ENCODE measurements around the gene SORBS1. TPM values are rescaled to one million over a fixed set of nuclear protein-coding genes. Genes with fewer than 3 reads are reported as not detected.

SORBS1 gene
- total RNA-seq, 1 experiment from 2014 or later = 39.9 TPM

- TF ChIP-seq, protein P1, sequence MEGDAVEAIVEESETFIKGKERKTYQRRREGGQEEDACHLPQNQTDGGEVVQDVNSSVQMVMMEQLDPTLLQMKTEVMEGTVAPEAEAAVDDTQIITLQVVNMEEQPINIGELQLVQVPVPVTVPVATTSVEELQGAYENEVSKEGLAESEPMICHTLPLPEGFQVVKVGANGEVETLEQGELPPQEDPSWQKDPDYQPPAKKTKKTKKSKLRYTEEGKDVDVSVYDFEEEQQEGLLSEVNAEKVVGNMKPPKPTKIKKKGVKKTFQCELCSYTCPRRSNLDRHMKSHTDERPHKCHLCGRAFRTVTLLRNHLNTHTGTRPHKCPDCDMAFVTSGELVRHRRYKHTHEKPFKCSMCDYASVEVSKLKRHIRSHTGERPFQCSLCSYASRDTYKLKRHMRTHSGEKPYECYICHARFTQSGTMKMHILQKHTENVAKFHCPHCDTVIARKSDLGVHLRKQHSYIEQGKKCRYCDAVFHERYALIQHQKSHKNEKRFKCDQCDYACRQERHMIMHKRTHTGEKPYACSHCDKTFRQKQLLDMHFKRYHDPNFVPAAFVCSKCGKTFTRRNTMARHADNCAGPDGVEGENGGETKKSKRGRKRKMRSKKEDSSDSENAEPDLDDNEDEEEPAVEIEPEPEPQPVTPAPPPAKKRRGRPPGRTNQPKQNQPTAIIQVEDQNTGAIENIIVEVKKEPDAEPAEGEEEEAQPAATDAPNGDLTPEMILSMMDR (IDR thresholded peaks at IDR 0.05) = no peak
- TF ChIP-seq NR3C1 (CRISPR knock-in tag; conservative IDR thresholded peaks at IDR 0.05; ENCODE audit: low read depth) = no peak
- no peak for TF ChIP-seq FOXJ3 (CRISPR knock-in tag; IDR thresholded peaks at IDR 0.05; ENCODE audit: borderline replicate concordance)
- TF ChIP-seq ATF3 (CRISPR knock-in tag; conservative IDR thresholded peaks at IDR 0.05) = no peak
- no peak for TF ChIP-seq HMGA2 (CRISPR knock-in tag; IDR thresholded peaks at IDR 0.05)
- TF ChIP-seq E2F1 (CRISPR knock-in tag; IDR thresholded peaks at IDR 0.05) = 0 out of 2 replicates have a peak, but pooled peaks have one; percentile 23
- no peak for TF ChIP-seq ATF1 (CRISPR knock-in tag; IDR thresholded peaks at IDR 0.05)
- TF ChIP-seq NFYB (CRISPR knock-in tag; conservative IDR thresholded peaks at IDR 0.05; ENCODE audit: low read depth) = no peak
These were observed 149.5 kb downstream of the SORBS1 start (continued) for GRCh38 chr10:95411635-95412034.

DNA sequence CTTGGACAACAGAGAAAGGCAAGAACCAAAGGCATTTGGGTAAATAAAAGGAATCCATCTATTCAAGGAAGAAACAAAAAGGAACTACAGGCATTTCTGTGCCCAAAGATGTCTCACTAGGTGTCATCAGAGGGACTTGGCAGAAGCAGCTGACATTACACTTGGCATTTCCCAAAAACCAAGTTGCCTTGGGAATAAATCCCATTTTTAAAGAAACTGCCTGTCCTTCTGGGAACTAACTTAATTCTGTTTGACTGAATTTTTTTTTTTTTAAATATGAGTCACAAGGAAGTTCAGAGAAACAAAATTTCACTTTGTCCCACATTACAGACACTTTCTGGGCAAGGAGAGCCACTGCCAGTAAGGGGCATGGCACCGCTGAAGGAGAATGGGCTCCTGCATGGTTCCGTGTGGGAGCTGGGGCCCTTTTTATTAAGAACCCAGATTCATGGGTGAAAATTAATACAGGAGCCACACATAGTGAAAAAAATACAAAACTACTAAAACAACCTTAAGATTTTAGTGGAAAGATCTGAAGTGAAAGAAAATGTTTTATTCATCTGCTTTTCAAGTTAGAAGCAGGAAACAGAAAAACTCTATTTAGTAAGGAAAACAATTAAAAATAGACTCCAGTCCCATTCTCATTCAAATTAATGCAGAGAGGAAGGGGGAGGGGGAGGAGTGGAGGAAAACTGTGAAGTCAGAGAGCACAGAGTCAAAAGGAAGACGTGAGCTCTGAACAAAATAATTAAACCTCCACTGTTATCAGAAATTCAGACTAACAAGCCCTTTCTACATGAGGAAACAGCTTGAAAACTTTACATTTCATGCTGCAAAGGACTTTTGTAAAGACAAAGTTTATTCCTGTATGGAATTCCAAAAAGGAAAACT lies 151.9 kb downstream of the SORBS1 start:
- Mint-ChIP-seq H3K9me3 (no peaks in the 10 kb centered on the region), H3K4me1 (peaks cover 43% of the 10 kb centered on the region), H3K27ac (peak overlapping the region; percentile 92), H3K27me3 (ENCODE audit: low read depth) (no peaks in the 10 kb centered on the region), H3K4me3 (peak overlapping the region; percentile 48), H3K36me3 (peaks cover 3% of the 10 kb centered on the region; the same call in 1 of the 2 replicates)
- ATAC-seq (peak; percentile 12), DNase-seq (ENCODE audit: low spot score) (no peak)
- POLR2A ChIA-PET = interaction anchor here (0.7 to 0.8 kb wide), 2 partner anchors 9 to 189 kb away, joined by 3 read pairs; no protein-coding TSS in a partner anchor
- no peak for TF ChIP-seq ZNF396 (CRISPR knock-in tag; IDR thresholded peaks at IDR 0.05; ENCODE audit: borderline replicate concordance)
- TF ChIP-seq E2F5 (CRISPR knock-in tag; IDR thresholded peaks at IDR 0.05) = no peak
- no peak for TF ChIP-seq SOX15 (CRISPR knock-in tag; IDR thresholded peaks at IDR 0.05)
- TF ChIP-seq GTF2I (CRISPR knock-in tag; conservative IDR thresholded peaks at IDR 0.05) = no peak
- TF ChIP-seq FOXJ3 (CRISPR knock-in tag; IDR thresholded peaks at IDR 0.05; ENCODE audit: borderline replicate concordance) = no peak
- TF ChIP-seq ZSCAN18 (CRISPR knock-in tag; IDR thresholded peaks at IDR 0.05) = no peak
- CTCF ChIA-PET = interaction anchor here (0.7 to 4.8 kb wide), 7 partner anchors 21 to 227 kb away, joined by 3 to 21 read pairs (median 5); no protein-coding TSS in a partner anchor

- peak overlapping the region; percentile 92 for H3K27ac Mint-ChIP-seq
- H3K9me3 Mint-ChIP-seq = no peaks in the 10 kb centered on the region
- no peak overlapping the region for H3K4me3 Mint-ChIP-seq
- H3K36me3 Mint-ChIP-seq = peaks cover 3% of the 10 kb centered on the region; the same call in 1 of the 2 replicates
- H3K27me3 Mint-ChIP-seq (ENCODE audit: low read depth) = no peaks in the 10 kb centered on the region
- ChIA-PET CTCF (interaction anchor here (0.7 kb wide), 3 partner anchors 31 to 433 kb away, joined by 3 to 5 read pairs (median 4); no protein-coding TSS in a partner anchor), POLR2A (no interaction called here)
- DNase-seq (ENCODE audit: low spot score) (no peak), ATAC-seq (no peak)
- peaks cover 39% of the 10 kb centered on the region for H3K4me1 Mint-ChIP-seq
- TF ChIP-seq ZNF532 (CRISPR knock-in tag; IDR thresholded peaks at IDR 0.05; ENCODE audit: borderline replicate concordance) = no peak
- no peak for TF ChIP-seq CDX4 (CRISPR knock-in tag; IDR thresholded peaks at IDR 0.05; ENCODE audit: borderline replicate concordance)
- no peak for TF ChIP-seq E2F1 (CRISPR knock-in tag; IDR thresholded peaks at IDR 0.05)
- no peak for TF ChIP-seq SP1 (CRISPR knock-in tag; conservative IDR thresholded peaks at IDR 0.05)
- no peak for TF ChIP-seq ATF3 (CRISPR knock-in tag; conservative IDR thresholded peaks at IDR 0.05)
These were observed 152.8 kb downstream of the SORBS1 start for GRCh38 chr10:95408148-95408960.

Measured in WTC11 (cell line).